Left renal cortex interstitium (tissue), 4 donors: ENCODE data around the gene ABHD15. TPM values are rescaled to one million over a fixed set of nuclear protein-coding genes. Genes with fewer than 3 reads are reported as not detected.

Experiments
- DNase-seq, 4 donors: peaks; one replicate each; pipeline ENCODE4 v3.0.0-alpha.2; 2013; ENCODE audit warnings: low read depth in 4 of 4, low spot score in 2 of 4, missing footprints in 1 of 4
- polyA plus RNA-seq, 4 donors: library from polyadenylated mRNA; unstranded; fragments of 120-200 nt; gene quantifications; one replicate each; pipeline ENCODE4 v1.2.1, GENCODE V29; 2013; ENCODE audit not compliant: insufficient read length in 4 of 4

Gene ABHD15
- polyA plus RNA-seq, 4 donors: 6.4 to 7.4 (median 7.1) TPM

DNA sequence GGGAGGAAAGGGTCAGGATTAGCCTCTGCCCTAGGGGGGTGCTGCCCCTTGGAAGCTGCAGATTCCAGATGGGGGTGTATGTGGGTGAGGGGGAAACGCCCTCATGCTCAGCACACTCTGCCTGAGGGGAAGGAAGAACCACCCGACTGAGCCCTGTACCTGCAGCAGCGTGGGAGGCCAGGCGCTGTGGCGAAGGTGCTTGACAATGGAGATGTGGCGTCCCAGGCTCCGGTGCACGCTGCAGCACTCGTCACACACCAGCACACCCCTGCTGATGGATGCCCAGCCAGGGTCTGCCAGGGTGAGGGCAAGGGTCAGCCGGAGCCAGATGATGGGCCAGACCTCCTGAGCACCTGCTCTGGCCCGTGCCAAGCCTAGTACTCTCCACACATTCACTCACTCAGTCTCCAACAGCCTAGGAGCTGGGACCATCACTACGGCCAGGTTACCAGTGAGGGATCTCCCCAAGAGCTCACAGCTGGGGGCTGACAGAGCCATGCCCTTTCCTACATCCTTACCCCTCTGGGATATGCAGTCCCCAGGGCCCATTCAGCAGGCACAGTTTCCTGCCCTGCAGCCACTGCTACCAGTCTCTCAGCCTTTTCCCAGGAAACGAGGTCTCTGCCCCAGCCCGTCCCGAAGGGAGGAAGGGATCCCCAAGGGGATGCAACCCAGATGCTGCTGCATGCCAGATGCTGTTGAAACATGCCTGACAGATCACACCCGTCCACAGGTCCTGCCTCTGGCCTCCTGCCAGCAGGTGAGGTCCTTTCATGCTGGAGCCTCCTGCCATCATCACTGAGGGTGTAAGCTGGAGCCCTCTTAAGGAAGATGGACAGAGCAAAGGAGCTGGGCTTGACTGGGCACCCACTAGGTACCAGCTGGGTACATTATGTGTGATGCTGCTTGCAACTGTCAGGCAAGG, 16.7 kb upstream of the ABHD15 start:
- no peak for DNase-seq

DNA sequence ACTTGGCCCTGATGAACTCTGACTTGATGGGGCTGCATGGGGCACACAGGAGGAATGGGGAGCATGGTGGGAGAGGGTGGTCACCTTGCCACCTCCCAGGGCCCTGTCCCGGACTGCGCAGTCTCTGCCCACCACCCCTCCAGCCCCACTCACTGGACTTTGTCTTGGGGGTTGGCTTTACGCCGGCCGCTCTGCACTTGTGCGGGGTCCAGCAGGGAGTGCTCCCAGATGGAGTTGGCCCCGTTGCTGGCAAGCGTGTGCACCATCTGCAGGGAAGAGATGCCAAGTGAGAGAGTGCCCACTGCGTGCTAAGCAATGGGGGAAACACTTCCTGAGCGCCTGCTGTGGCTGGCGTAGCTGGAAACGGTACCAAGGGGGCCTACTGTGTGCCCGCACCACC, 15.9 kb upstream of the ABHD15 start:
- no peak for DNase-seq

DNA sequence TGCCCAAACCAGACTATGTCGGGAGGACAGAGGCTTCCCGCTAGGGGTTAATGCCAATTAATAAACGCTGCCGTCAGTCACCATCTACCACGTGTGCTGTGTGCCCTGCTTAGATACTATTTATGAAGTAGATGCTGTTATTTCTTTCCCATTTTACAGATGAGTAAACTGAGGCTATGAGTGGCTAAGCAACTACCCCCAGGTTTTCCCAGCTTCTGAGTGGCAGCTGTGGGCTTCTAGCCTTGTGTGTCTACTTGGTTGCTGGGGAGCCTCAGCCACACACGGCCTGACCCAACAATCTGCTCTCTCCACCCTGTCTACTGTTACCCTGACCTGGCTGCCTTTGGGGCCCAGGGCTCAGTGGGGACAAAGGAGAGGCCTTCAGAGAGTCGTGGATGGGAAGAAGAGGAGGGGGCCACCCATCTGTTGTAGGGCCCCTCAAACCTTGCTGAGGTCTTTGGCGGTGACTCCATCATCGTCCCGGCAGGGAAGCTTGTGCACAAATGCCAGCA, 15.5 kb upstream of the ABHD15 start:
- no peak for DNase-seq

DNA sequence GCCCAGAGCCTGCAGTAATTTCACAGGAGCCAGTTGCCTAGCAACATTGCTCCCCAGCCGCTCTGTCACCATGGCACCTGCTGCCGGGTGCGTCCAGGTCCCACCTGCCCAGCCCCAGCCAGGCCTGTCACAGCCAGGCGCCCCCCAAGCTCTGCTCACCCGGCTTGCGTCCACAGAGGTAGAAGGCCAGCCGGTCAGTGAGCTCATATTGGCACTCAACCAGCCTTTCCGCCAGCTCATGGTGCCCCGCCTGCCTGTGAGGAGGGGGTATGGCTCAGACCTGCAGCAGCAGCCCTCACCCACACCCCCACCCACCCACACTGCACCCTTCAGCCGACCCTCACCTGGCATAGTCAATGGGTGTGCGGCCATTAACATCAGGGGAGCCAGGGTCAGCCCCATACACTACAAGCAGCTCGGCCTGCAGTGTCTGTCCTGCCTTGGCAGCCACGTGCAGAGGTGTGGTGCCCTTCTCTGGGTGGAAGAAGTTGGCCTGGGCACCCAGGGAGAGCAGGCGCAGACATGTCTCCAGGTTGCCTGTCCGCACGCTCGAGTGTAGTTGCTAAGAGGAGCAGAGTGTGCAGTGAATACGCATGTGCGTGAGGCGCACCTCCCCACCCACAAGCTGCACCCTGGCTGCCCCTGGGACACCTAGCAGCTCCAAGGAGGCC, 14.9 kb upstream of the ABHD15 start:
- no peak for DNase-seq

DNA sequence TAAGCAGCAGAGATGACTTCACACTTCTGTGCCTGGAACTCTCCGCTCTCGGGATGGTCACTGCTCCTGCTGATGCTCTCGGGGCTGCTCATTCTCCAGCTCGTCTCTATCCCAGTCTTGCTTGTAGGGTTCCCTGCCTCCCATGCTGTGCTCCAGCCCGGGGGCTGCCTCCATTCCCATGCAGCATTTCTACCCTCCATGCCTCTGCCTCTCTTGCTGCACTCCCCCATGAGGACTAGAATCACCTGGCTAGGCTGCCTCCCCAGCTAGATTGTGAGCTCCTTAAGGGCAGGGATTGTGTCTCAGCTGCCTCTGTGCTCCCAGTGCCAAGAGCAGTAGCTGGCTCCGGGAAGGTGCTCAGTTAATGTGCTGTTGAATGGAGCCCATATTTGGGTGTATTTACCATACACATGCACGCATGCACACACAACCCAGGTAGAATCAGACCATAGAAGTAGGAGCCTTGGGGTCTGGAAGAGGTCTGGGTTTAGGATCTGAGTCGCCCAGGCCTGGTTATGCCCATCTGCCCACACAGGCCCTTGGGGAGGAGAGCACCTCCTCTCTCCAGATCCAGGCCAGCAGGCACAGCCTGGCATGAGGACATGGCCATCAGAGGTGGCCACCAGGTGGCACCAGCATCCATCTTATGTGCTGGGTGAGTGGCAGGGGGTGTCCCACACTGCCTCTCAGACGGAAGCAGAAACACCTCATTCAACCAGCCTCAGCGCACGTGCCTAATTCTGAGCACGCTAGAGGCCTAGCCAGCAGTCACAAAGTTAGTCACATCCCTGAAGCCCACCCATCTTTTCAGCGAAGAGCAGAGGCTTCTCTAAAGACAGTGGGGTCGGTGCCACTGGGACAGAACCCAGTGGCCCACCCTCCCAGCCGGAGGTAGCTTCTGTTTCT, 13.3 kb upstream of the ABHD15 start:
- no peak for DNase-seq

DNA sequence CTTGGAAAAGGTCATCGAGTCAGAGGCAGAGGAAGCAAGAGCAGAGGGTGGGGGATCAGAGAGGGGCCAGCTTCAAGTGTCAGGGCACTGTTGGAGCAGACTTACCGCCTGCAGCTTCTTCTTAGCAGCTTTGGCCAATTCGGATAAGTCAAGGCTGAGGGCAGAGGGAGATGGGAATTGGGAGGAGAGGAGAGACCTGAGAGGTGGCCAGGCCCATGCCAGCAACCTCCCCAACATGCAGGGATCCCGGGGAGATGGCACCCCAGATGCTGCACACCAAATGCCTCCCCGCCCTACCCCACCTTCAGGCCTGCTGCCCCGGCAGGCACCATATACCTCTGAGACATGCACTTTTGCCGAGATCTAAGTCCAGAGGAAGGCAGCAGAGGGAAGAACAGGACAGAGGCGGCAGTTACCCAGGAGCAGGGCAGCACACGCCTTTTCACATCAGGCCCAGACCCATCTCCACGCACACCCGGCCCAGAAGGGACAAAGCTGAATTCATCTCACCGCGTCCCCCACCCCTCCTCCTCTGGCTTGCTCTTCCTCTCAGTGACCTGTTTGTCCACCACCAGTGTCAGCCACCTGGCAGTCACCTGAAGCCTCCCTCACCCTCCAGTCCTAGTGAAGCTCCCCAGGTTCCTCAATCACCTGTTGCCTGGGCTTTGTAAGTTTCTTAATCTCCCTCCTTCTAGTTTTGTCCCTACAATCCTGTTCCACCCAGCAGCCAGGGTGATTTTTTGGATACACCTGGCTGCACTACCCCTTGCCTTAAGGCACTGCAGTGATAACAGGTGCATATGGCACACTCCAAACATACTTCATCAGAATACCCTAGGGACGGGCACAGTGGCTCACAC, 12.0 kb upstream of the ABHD15 start:
- no peak for DNase-seq

DNA sequence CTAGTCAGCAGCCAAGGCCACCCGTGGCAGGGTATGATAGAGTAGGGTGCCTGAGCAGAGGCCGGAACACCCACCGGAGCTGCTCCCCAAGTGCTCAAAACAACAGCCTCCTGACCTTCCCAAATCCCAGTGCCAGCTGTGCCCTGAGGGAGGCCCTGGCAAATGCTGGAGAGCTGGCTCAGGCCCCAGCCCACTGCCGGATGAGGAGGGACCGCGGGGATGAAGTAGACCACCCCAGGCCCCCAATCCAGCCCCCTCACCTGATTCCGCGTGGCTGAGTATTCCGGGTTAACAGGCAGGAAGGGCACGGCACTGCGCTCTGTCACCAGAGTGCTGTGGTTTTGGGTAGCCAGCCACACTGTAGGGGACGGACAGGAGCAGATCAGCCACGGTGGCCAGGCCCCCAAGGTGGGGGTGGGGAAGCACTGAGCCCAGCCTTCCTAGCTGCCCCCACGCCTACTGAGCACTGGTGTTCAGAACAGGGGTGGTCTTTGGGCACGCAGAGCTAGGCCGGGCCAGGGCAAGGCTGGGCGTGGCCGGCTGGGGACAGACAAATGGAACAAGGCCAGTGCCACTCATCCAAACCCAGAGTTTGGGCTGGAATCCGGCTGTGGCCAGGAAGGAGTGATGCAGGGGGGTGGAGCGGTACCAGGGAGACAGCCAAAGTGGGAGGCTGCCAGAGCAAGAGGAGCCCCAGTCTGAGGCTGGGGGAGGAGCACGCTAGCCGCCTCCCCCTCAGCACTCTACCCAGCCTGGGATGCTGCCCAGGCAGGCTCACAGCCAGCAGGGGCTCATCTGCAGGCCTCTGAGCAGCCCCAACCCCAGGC, 10.8 kb upstream of the ABHD15 start:
- DNase-seq: no peak

DNA sequence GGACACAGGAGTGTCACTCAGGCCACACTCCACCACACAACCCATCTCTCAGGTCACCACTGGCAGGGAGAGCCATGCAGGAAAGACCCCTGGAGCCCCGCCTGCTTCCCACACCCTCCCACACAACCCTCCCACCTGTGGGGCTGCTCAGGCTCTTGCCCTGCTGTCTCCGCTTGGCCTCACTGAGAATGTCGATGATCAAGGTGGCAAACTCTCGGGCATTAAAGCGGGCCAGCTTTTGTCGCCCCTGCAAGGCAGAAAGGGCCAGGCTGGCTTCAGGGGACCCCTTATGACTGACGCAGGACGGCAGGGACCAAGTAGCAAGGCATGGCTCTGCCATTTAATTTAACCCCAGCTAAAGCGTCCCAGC, 10.1 kb upstream of the ABHD15 start:
- DNase-seq: no peak

DNA sequence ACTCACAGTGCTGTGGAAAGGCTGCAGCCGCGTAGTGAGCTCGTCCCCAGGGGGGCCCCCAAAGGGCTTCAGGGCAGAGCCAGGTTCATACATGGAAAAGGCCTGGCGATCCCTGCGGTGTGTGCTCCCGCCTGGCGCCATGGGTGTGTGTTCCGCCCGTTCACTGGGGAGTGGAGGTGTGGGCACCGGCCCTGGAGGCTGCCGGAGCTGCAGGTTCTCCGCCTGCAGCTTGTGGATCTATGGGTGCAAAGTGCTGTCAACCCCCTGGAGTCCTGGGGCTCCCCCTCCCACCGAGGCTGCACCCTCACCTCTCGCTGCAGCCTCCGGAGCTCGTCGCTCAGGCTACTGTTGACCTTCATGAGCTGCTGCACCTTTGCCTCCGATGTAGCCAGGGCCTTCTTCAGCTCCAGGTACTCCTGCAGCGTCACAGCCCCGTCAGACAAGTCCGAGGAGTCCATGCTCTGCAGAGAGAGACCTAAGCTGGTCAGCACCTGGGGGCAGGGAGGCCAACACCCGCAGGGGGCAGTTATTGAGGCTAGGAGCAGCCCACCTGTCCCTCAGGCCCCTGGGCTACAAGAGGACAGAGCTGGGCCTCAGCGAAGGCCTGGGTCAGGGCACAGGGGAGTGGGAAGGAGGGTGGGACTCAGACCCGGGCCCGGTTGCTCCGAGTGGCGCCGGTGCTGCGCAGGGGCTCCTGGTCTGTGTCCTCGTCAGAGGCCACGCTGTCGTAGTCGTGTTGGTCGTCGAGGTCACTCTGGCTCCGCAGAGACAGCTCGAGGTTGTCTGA, 9.6 kb upstream of the ABHD15 start:
- DNase-seq: no peak

DNA sequence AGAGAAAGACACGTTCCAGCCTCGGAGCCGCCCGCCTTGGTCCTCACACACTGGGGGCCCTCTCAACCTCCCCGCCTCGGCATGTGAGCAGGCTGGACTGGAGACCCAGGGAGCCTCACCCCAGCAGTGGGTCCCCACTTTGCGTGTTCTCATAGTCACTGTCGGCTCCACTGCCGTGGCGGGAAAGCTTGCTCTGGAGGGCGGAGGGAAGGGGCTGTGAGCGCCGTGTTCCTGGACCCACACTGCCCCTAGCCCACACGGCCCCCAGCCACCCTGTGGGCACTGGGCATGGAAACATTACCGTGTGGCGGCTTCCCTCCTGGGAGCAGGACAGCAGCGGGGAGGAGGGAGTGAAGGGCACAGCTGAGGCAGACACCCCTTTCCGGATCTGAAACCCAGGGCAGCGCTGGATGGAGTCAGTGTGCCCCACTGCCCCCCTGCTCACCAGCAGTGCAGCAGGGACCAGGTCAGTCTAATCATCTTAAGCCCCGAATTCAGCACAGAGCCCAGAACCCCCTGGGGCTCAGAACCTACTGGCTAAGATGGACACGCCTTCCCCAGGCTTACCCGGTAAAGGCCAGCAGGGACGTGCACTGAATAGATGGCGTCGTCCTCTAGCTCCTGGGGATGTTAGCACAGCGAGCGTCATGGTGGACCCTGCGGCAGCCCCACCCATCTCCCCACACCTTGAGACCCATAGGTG, 8.8 kb upstream of the ABHD15 start:
- no peak for DNase-seq

DNA sequence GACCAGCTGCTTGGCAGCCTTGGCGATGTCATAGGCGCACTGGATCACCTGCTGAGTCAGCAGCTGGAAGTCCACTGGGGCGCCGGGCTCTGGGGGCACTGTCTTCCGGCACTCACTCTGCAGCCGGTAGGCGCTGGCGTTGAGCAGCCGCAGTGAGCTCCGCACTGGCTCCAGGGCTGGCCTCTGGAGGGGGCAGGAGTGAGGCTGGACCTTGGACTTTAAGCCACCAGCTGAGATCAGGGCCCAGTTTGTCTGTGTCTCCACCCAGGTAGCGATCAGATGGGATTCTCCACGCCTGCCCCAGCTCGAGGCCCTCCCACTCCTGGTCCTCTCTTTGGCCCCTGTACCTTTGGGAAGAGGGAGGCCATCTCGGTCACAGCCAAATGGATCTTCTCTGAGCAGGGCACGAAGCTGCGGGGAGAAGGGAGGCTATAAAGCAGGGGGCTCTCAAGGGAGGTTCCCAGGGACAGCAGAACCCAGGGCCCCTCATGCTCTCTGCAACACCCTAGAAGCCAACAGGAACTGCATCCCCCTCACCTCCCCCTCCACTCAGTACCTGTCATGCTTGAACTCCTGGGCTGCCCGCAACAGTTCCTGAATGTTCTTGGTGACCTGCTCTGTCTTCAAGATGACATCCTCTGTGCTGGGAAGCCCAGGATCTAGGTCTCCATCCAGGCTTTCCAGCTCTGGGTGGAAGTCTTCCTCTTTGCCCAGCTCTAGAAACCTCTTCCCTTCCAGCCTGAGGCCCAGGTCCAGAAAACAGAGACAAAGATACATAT, 8.1 kb upstream of the ABHD15 start:
- no peak for DNase-seq

DNA sequence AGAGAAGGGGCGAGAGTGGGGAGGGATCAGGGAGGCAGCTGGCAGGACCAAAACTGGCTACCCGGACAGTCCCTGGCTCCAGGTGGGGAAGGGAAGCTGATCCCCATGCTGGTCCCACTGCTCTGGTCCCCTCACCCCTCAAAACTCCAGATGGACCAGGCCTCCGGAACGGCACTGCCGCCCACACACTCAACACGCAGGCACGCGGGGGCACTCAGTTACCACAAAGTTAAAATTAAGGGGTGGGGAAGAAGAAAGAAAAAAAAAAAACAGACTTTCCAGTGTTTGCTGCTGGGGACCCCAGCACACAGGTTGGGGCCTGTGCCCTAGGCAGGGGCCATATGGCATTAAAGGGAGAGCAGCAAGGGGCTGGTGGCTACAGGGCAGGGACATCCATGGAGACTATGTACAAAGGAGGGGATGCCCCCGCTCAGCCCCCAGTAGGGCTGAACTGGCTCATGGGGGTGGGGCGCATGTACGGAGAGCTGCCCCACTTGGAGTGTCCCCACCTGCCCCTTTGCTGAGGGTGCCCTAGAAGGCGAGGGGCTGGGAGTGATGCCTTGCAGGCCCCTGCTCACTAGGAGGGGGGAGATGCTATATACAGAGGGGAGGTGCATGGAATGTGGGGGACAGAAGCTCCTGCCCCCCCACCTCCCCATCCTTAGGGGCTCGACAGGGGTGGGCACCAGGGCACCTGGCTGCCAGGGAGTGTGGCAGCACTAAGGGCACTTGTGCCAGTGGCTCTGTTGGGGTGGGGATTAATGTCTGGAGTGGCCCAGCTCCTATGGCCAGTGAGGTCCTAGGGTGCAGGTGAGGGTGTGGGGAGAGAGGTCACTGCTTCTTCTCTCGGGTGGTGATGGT, 7.3 kb upstream of the ABHD15 start:
- no peak for DNase-seq

DNA sequence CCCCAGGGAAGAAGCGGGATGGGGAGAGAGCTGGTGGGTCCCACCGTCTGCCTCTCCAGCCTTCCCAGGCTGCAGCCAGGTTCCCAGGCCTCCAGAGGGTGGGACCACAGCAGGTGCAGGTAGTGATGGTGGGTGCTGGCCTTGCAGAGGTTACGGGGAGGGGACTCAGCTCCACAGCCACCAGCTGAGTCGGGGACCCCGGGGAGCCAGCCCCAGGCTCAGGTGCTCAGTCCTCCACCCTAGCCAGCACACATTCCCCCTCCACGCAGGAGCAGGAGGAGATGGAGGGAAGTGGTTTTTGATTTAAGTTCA, 6.7 kb upstream of the ABHD15 start:
- DNase-seq: no peak

DNA sequence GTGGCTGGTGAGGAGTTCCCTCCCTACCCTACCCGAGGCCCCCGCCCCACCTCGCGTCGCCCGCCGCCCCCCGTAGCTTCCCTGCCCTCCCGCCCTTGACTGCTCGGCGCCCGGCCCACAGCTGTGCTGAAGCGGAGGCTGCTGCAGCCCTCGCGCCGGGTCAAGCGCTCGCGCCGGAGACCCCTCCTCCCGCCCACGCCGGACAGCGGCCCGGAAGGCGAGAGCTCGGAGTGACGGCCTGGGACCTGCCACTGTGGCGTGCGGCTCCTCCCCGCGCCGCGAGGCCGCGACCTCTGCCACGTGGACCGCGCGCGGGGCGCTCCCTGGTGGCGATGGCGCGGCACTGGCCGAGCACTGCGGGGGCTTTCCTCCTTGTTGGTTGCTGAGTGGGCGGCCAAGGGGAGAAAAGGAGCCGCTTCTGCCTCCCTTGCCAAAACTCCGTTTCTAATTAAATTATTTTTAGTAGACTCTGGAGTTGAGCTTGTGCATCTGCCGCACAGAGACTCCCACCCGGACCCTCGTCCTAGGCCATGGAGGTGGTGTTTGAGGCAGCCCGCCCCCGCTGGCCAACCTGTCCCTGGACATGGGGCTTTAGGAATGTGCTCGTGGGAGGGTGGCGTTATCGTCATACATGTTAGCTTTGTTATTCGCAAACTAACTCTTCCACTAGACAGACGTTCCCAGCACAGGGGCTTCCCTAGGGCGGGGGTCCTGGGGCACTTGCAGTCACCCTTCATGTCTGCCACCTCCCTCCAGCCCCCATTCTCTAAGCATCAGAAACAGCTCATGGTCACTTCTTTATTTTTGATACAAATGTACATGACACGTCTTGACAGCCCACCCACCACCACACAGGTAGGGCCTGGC, 6.1 kb upstream of the ABHD15 start:
- no peak for DNase-seq
